Measurements from ENCODE around the gene SGK2. TPM values are rescaled to one million over a fixed set of nuclear protein-coding genes. Genes with fewer than 3 reads are reported as not detected.
A peak's percentile ranks its signal among the peaks of the same experiment; 100 is the strongest.

SGK2 gene
- total and polyA plus RNA-seq, 2 of the 13 experiments (the other 11 are each of a cell fraction or from before 2014, with no cell fraction given): 6.2 to 29.4 TPM

GRCh38 chr20:43583982-43584432 is 25.2 kb downstream of the SGK2 start (continued):
- TF ChIP-seq TBX2 (CRISPR knock-in tag; IDR thresholded peaks at IDR 0.05; ENCODE audit: borderline replicate concordance) (peak; percentile 45; the same call in 1 of the 2 replicates), ZNF430 (CRISPR knock-in tag; IDR thresholded peaks at IDR 0.05) (no peak), HDAC1 (CRISPR knock-in tag; IDR thresholded peaks at IDR 0.05) (0 out of 2 replicates have a peak, but pooled peaks have one; percentile 12), CERS6 (CRISPR knock-in tag; IDR thresholded peaks at IDR 0.05) (no peak), ZNF350 (CRISPR knock-in tag; IDR thresholded peaks at IDR 0.05; ENCODE audit: borderline replicate concordance, low read depth) (peak; percentile 58; the same call in 1 of the 2 replicates), FOXA3 (CRISPR knock-in tag; IDR thresholded peaks at IDR 0.05) (peak; percentile 85), PHF8 (CRISPR knock-in tag; IDR thresholded peaks at IDR 0.05) (peak; percentile 7; the same call in 1 of the 2 replicates), ZNF256 (CRISPR knock-in tag; conservative IDR thresholded peaks at IDR 0.05) (0 out of 2 replicates have a peak, but pooled peaks have one; percentile 24), POGZ (CRISPR knock-in tag; IDR thresholded peaks at IDR 0.05) (0 out of 2 replicates have a peak, but pooled peaks have one; percentile 42), TEAD3 (CRISPR knock-in tag; optimal IDR thresholded peaks at IDR 0.05; ENCODE audit: borderline replicate concordance) (peak; percentile 77), HNRNPL (IDR thresholded peaks at IDR 0.05; ENCODE audit: low read depth, low read length) (no peak), ZNF264 (CRISPR knock-in tag; IDR thresholded peaks at IDR 0.05) (0 out of 2 replicates have a peak, but pooled peaks have one; percentile 20), NCOA2 (CRISPR knock-in tag; IDR thresholded peaks at IDR 0.05) (0 out of 2 replicates have a peak, but pooled peaks have one; percentile 35), ZNF775 (CRISPR knock-in tag; IDR thresholded peaks at IDR 0.05; ENCODE audit: borderline replicate concordance) (no peak), NR1H2 (CRISPR knock-in tag; IDR thresholded peaks at IDR 0.05; ENCODE audit: borderline replicate concordance, low read depth) (no peak), FOXP4 (CRISPR knock-in tag; IDR thresholded peaks at IDR 0.05) (0 out of 2 replicates have a peak, but pooled peaks have one; percentile 18), BCL6 (CRISPR knock-in tag; IDR thresholded peaks at IDR 0.05) (peak; percentile 66), SOX13 (IDR thresholded peaks at IDR 0.05) (no peak), SOX13 (CRISPR knock-in tag; conservative IDR thresholded peaks at IDR 0.05 in 1 of 2, IDR thresholded peaks at IDR 0.05 in 1 of 2) (peak in 1 of 2 experiments; percentile 45; a peak in 1 of 4 replicates), SOX5 (CRISPR knock-in tag; IDR thresholded peaks at IDR 0.05; ENCODE audit: borderline replicate concordance) (peak; percentile 55; the same call in 1 of the 2 replicates), NFIB (CRISPR knock-in tag; IDR thresholded peaks at IDR 0.05; ENCODE audit: borderline replicate concordance) (peak; percentile 73; the same call in 1 of the 2 replicates), ZNF574 (CRISPR knock-in tag; IDR thresholded peaks at IDR 0.05) (no peak; the same call in 1 of the 2 replicates)
- TF ChIP-seq, protein P1, sequence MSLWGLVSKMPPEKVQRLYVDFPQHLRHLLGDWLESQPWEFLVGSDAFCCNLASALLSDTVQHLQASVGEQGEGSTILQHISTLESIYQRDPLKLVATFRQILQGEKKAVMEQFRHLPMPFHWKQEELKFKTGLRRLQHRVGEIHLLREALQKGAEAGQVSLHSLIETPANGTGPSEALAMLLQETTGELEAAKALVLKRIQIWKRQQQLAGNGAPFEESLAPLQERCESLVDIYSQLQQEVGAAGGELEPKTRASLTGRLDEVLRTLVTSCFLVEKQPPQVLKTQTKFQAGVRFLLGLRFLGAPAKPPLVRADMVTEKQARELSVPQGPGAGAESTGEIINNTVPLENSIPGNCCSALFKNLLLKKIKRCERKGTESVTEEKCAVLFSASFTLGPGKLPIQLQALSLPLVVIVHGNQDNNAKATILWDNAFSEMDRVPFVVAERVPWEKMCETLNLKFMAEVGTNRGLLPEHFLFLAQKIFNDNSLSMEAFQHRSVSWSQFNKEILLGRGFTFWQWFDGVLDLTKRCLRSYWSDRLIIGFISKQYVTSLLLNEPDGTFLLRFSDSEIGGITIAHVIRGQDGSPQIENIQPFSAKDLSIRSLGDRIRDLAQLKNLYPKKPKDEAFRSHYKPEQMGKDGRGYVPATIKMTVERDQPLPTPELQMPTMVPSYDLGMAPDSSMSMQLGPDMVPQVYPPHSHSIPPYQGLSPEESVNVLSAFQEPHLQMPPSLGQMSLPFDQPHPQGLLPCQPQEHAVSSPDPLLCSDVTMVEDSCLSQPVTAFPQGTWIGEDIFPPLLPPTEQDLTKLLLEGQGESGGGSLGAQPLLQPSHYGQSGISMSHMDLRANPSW (CRISPR knock-in tag; IDR thresholded peaks at IDR 0.05; ENCODE audit: borderline replicate concordance): no peak

Data from HepG2 (cell line).